ENCODE measurements around the gene FIG4.

- TF ChIP-seq CTCF (IDR thresholded peaks at IDR 0.05) (no peak), POLR2A (IDR thresholded peaks at IDR 0.05) (no peak), POLR2AphosphoS5 (IDR thresholded peaks at IDR 0.05) (no peak), EP300 (IDR thresholded peaks at IDR 0.05) (no peak)
These were observed 2.0 kb downstream of the FIG4 start for GRCh38 chr6:109693111-109693510.
